Transverse colon (tissue), 4 donors: ENCODE results near the gene PGGHG. TPM values are rescaled to one million over a fixed set of nuclear protein-coding genes. Genes with fewer than 3 reads are reported as not detected.
"Not testable (repeated sequence)": the region's sequence is repeated elsewhere in the genome, so short reads cannot be mapped to it uniquely, and the experiment has no call there.

Experiments used
- DNase-seq: peaks from one replicate; pipeline ENCODE4 v3.0.0-alpha.2; 2019
- H3K27ac ChIP-seq, 4 donors: fragments of 200-600 bp; sonication (generic); 2 replicates each; pipeline ENCODE4 v1.5.1; 2016 to 2018; ENCODE audit warnings: inconsistent platforms in 4 of 4
- H3K27me3 ChIP-seq: fragments of 200-600 bp; sonication (generic); 2 replicates; pipeline ENCODE4 v1.5.1; 2017; ENCODE audit warnings: inconsistent platforms
- H3K36me3 ChIP-seq, 4 donors: fragments of 200-600 bp; sonication (generic); 2 replicates each; pipeline ENCODE4 v1.5.1; 2017 to 2019; ENCODE audit warnings: inconsistent platforms in 4 of 4
- H3K4me1 ChIP-seq, 4 donors: fragments of 200-600 bp; sonication (generic); 2 replicates each; pipeline ENCODE4 v1.5.1; 2017 to 2020; ENCODE audit warnings: inconsistent platforms in 4 of 4
- H3K4me3 ChIP-seq, 4 donors: fragments of 200-600 bp; sonication (generic); 1 replicate in 1 of 4; 2 replicates in 3 of 4; pipeline versions ENCODE4 v1.5.1 to v1.6.1; 2017 to 2019; ENCODE audit warnings: inconsistent platforms in 4 of 4
- H3K9me3 ChIP-seq, 2 donors: fragments of 200-600 bp; sonication (generic); 2 replicates each; pipeline ENCODE4 v1.5.1; 2017 to 2019; ENCODE audit warnings: inconsistent platforms in 2 of 2
- EP300 ChIP-seq: sonication (generic); formaldehyde crosslinking; IDR thresholded peaks from one replicate; pipeline ENCODE4 v1.6.1; 2017; ENCODE audit warnings: antibody characterized with exemption, low read depth
- POLR2A ChIP-seq: fragments of 450-650 bp; IDR thresholded peaks from one replicate; pipeline ENCODE4 v1.6.1; 2016; ENCODE audit warnings: antibody characterized with exemption, mild to moderate bottlenecking, moderate library complexity
- POLR2AphosphoS5 ChIP-seq, 3 donors: sonication (generic); formaldehyde crosslinking; IDR thresholded peaks; one replicate each; pipeline ENCODE4 v1.6.1; 2016; ENCODE audit warnings: antibody characterized with exemption in 3 of 3
- WGBS, 2 donors: methylation state at CpG; one replicate each; pipeline ENCODE4 v1.1.5; 2018; ENCODE audit warnings: low coverage in 1 of 2; 5-methylcytosine and 5-hydroxymethylcytosine counted together
- in situ Hi-C, 4 donors: fragments of 200-750 bp; cut with MboI; loops; one replicate each; pipeline versions ENCODE4 v1.15.0 to v1.15.1; 2017; ENCODE audit warnings: low sequenced_read_pairs in 3 of 4, low pct_ligation_motif_present in 1 of 4, low pct_unique_long_range_greater_than_20kb in 1 of 4
- intact Hi-C: fragments of 100-400 bp; cut with DNase I; formaldehyde crosslinking; loops from one replicate; pipeline ENCODE4 v1.15.1; 2023; ENCODE audit warnings: low total_unique reads
- total RNA-seq, 4 donors: library from RNA; depleted of rRNA; stranded (reverse); fragments of >200 nt; gene quantifications; one replicate each; pipeline ENCODE4 v1.1.0, GENCODE V29; 2016
- TF ChIP-seq, protein P1 (sequence below), 5 experiments: fragments of 200-600 bp in 3 of 5; fragments of 450-650 bp in 2 of 5; sonication (generic) in 3 of 5; IDR thresholded peaks; 1 replicate in 2 of 5; 2 replicates in 3 of 5; pipeline ENCODE4 v1.5.1; 2016 to 2017; ENCODE audit warnings: antibody characterized with exemption in 5 of 5, inconsistent platforms in 3 of 5, mild to moderate bottlenecking in 2 of 5, moderate library complexity in 1 of 5

The PGGHG gene
- total RNA-seq, 4 donors from 2014 or later: 15.4 to 117 (median 30.8) TPM

DNA sequence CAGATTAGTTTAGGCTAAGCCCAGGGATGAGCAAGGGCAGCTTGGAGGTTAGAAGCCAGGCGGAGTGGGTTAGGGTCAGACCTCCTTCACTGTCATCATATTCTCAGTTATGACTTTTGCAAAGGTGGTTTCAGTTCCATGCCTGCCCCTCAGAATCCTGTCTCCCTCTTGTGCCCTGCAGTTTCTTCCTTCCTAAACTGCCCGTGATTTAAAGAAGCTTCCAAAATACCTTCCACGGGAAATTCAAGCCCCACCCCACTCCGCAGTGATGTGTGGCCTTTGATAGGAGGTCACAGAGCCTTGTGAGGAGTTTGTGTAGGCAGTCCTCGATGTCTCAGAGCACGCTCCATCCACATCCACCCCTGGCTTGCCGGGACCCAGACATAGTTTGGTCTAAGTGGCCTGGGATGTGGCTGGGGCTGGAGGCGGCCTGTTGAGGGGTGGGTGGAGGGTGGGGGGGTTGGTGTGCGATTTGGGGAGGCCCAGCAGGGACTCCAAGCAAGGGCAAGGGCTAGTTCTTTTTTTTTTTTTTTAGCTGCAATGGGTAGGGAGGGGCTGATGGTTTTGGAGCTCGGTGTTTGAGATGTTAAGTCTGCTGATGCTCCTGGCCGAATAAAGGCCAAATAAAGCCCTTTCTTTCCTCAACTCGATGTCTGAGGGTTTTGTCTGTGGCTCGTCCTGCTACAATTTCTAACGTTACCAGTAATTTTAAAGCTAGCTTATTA is 23.3 kb downstream of the PGGHG start:
- WGBS, 2 donors: 66 to 69% methylated on average over 7 to 14 of the region's 14 CpGs
- DNase-seq: no peak
- Histone ChIP-seq H3K9me3 (no peaks in the 10 kb centered on the region), H3K27me3 (peaks cover 12% of the 10 kb centered on the region), H3K27ac (peak overlapping the region; percentile 88 to 90 (median 89)), H3K36me3 (no peaks in the 10 kb centered on the region), H3K4me1 (peaks cover 17 to 58% (median 45%) of the 10 kb centered on the region in 4 donors), H3K4me3 (peak overlapping the region in 2 of 4 donors; percentile 2 to 15)
- TF ChIP-seq EP300 (no peak), POLR2AphosphoS5 (IDR thresholded peaks at IDR 0.05) (peak in 1 of 3 donors; percentile 28), POLR2A (no peak)
- intact Hi-C loops (no loop called here), in situ Hi-C loops (no loop called here)

DNA sequence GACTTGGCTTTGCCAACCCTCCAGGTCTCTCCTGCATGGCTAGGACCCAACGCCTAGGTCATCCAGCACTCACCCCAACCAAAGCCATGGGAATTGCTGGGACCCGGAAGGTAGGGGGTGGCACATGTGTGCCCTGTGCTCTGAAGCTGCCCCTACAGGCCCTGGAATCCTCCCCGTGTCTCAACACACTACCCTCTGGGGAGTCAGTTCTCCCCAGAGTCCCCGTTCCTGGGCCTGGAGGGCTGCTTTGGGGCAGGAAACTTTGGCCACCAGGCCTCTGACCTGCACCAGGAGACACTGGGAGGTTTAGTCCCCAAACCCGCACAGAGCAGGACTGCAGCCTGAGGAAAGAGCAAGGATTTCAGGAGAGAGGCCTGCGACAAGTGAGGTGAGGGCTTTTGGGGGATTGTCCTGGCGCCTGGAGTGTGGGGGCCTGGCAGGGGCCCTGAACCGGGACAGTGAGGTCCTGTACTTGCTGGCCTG is 24.4 kb downstream of the PGGHG start:
- intact Hi-C loops: no loop called here
- peaks cover 12% of the 10 kb centered on the region for H3K27me3 ChIP-seq
- in situ Hi-C loops: no loop called here
- H3K36me3 ChIP-seq: no peaks in the 10 kb centered on the region
- no peak for DNase-seq
- H3K9me3 ChIP-seq: no peaks in the 10 kb centered on the region
- WGBS, 2 donors: 58% methylated on average over 4 of the region's 8 CpGs; no CpG with 5 or more reads in 1 of the 2 donors
- TF ChIP-seq POLR2AphosphoS5 (IDR thresholded peaks at IDR 0.05) (no peak), POLR2A (no peak), EP300 (no peak)
- TF ChIP-seq, protein P1, sequence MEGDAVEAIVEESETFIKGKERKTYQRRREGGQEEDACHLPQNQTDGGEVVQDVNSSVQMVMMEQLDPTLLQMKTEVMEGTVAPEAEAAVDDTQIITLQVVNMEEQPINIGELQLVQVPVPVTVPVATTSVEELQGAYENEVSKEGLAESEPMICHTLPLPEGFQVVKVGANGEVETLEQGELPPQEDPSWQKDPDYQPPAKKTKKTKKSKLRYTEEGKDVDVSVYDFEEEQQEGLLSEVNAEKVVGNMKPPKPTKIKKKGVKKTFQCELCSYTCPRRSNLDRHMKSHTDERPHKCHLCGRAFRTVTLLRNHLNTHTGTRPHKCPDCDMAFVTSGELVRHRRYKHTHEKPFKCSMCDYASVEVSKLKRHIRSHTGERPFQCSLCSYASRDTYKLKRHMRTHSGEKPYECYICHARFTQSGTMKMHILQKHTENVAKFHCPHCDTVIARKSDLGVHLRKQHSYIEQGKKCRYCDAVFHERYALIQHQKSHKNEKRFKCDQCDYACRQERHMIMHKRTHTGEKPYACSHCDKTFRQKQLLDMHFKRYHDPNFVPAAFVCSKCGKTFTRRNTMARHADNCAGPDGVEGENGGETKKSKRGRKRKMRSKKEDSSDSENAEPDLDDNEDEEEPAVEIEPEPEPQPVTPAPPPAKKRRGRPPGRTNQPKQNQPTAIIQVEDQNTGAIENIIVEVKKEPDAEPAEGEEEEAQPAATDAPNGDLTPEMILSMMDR (IDR thresholded peaks at IDR 0.05): no peak
- peaks cover 20 to 57% (median 45%) of the 10 kb centered on the region in 4 donors for H3K4me1 ChIP-seq
- H3K4me3 ChIP-seq: peak overlapping the region in 3 of 4 donors; percentile 39 to 49 (median 45)
- H3K27ac ChIP-seq: peak overlapping the region; percentile 88 to 90 (median 89)

DNA sequence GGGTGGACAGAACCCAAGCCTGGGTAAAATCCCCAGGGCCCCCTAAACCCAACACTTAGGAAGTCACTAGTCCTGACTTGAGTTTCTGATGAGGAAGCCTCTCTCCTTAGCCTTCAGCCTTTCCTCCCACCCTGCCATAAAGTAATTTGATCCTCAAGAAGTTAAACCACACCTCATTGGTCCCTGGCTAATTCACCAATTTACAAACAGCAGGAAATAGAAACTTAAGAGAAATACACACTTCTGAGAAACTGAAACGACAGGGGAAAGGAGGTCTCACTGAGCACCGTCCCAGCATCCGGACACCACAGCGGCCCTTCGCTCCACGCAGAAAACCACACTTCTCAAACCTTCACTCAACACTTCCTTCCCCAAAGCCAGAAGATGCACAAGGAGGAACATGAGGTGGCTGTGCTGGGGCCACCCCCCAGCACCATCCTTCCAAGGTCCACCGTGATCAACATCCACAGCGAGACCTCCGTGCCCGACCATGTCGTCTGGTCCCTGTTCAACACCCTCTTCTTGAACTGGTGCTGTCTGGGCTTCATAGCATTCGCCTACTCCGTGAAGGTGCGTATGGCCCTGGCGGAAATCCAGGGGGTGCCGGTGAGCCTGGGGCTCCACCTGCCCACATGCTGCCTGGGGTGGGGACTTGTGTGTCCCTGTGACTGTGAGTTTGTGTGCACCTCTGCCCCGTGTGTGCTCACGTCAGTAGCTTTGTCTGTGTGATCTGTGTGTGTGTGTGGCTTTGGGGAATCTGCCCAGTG is 25.0 kb downstream of the PGGHG start, which contains the start of gene IFITM1:
Gene IFITM1 (plus strand): TSS at position 254 of the 767 bp plus-strand sequence. CDS start 131 bp downstream, at position 385.
- Histone ChIP-seq H3K27ac (peak within 1 kb of the TSS; percentile 88 to 90 (median 89)), H3K27me3 (peaks cover 12% of the 10 kb centered on the region), H3K9me3 (no peaks in the 10 kb centered on the region), H3K4me3 (peak within 1 kb of the TSS; percentile 24 to 49 (median 42)), H3K4me1 (peaks cover 20 to 57% (median 44%) of the 10 kb centered on the region in 4 donors), H3K36me3 (no peaks in the 10 kb centered on the region)
- in situ Hi-C loops (no loop called here), intact Hi-C loops (no loop called here)
- DNase-seq: peak; percentile 62
- TF ChIP-seq, protein P1 (IDR thresholded peaks at IDR 0.05): peak in 1 of 5 experiments; percentile 17
- peak; percentile 82 to 88 (median 83) for TF ChIP-seq POLR2AphosphoS5 (IDR thresholded peaks at IDR 0.05)
- TF ChIP-seq POLR2A: peak; percentile 85
- TF ChIP-seq EP300: no peak
- 0 to 4% methylated on average over 1 to 18 of the region's 18 CpGs for WGBS, 2 donors

DNA sequence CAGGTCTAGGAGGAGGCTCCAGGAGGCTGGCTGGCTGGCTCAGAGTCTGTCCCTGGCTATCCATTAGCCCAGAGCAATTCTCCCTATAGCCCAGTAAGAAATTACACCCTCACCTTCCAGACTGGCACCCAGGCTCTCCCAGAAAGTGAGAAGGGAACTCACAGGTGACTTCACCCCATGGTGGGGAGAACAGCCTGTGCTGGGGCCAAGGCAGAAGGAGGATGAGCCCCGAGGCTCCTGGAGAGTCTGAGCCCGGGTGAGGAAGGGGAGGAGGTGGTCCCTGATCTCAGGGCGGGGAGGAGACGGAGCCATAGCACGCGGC is 25.6 kb downstream of the PGGHG start:
- H3K36me3 ChIP-seq, DNase-seq, in situ Hi-C loops, H3K9me3 ChIP-seq, intact Hi-C loops: not testable (repeated sequence)
- Histone ChIP-seq H3K27ac (peak overlapping the region; percentile 88 to 90 (median 89)), H3K4me3 (peak overlapping the region; percentile 24 to 49 (median 42)), H3K4me1 (peaks cover 18 to 55% (median 39%) of the 10 kb centered on the region in 4 donors), H3K27me3 (peaks cover 12% of the 10 kb centered on the region)
- 53% methylated on average over 3 of the region's 6 CpGs; no CpG with 5 or more reads in 1 of the 2 donors for WGBS, 2 donors
